HFFc6 (cell line): ENCODE measurements around the gene E2F8. TPM values are rescaled to one million over a fixed set of nuclear protein-coding genes. Genes with fewer than 3 reads are reported as not detected.

ENCODE experiments used
- DNase-seq: peaks from one replicate; pipeline ENCODE4 v3.0.0-alpha.2; 2018
- H3K27ac Mint-ChIP-seq: 2 replicates; pipeline ENCODE4 v1.8.0; 2020; ENCODE audit warnings: mild to moderate bottlenecking, mixed read lengths
- H3K27me3 Mint-ChIP-seq: 2 replicates; pipeline ENCODE4 v1.8.0; 2021; ENCODE audit warnings: mild to moderate bottlenecking, moderate library complexity, mixed read lengths; ENCODE audit not compliant: insufficient read depth
- H3K36me3 Mint-ChIP-seq: 2 replicates; pipeline ENCODE4 v1.8.0; 2021; ENCODE audit warnings: low read depth, mixed read lengths
- H3K4me1 Mint-ChIP-seq: 2 replicates; pipeline ENCODE4 v1.8.0; 2020; ENCODE audit warnings: low read depth, mixed read lengths
- H3K4me3 Mint-ChIP-seq: 2 replicates; pipeline ENCODE4 v1.8.0; 2020; ENCODE audit warnings: mild to moderate bottlenecking, moderate library complexity, mixed read lengths
- H3K9me3 Mint-ChIP-seq: 2 replicates; pipeline ENCODE4 v1.8.0; 2020; ENCODE audit warnings: mild to moderate bottlenecking, mixed read lengths
- total RNA-seq, 6 experiments: library from RNA; stranded (reverse); fragmentation: NEBNext Ultra II Directional; extraction: Animal tissue kit (Norgen Biotek cat#: 25700); gene quantifications; 2 replicates in 1 of 6; 3 replicates in 5 of 6; pipeline ENCODE4 v1.2.3, GENCODE V29; 2021
- TF ChIP-seq, protein P1 (sequence below): fragments of 200-600 bp; sonication (generic); IDR thresholded peaks from 2 replicates; pipeline ENCODE4 v1.5.0; 2021; ENCODE audit warnings: antibody characterized with exemption, mild to moderate bottlenecking

Gene E2F8
- total RNA-seq, 6 experiments from 2014 or later: 1.5 to 4.3 (median 3.4) TPM

DNA sequence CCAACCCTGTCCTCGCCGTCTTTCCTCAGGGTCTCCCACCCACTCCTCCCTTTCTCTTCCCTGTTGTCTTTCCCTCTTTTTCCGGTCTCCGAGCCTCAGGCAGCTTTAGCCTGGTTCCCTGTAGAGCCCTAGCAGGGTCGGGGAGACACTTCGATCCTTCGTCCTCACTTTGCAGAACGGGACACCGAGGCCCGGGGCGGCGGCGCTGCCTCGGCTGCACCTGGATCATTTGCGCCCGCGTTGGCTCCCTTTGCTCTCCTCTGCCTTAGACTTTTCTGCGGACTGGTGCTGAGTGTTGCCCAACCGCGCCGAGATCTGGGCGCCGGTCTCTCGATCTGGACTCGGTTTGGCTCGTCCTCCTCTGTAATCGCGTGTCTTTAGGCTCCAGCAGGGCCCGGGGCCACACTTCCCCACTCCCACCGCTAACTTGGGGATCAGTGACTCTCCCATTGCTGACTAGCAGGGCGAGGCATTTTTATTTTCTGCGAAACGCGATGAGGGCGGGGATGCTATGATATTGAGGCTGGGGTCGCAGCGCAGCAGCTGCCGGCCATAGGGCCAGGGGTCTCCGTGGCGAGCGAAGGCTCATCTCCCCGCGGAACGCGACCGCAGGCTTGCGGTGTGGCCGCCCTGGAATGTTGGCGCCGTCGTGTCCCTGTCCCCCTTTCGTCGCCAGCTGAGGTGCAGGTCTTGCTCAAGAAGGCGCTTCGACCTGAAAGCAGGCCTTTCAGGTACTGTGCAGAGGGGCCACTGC lies 1.6 kb upstream of the E2F8 start:
- TF ChIP-seq, protein P1, sequence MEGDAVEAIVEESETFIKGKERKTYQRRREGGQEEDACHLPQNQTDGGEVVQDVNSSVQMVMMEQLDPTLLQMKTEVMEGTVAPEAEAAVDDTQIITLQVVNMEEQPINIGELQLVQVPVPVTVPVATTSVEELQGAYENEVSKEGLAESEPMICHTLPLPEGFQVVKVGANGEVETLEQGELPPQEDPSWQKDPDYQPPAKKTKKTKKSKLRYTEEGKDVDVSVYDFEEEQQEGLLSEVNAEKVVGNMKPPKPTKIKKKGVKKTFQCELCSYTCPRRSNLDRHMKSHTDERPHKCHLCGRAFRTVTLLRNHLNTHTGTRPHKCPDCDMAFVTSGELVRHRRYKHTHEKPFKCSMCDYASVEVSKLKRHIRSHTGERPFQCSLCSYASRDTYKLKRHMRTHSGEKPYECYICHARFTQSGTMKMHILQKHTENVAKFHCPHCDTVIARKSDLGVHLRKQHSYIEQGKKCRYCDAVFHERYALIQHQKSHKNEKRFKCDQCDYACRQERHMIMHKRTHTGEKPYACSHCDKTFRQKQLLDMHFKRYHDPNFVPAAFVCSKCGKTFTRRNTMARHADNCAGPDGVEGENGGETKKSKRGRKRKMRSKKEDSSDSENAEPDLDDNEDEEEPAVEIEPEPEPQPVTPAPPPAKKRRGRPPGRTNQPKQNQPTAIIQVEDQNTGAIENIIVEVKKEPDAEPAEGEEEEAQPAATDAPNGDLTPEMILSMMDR: no peak
- H3K27me3 Mint-ChIP-seq: peaks cover 19% of the 10 kb centered on the region
- no peaks in the 10 kb centered on the region for H3K9me3 Mint-ChIP-seq
- H3K4me1 Mint-ChIP-seq: peaks cover 25% of the 10 kb centered on the region
- DNase-seq: no peak
- peak overlapping the region; percentile 86 for H3K4me3 Mint-ChIP-seq
- H3K36me3 Mint-ChIP-seq: no peaks in the 10 kb centered on the region
- H3K27ac Mint-ChIP-seq: peak overlapping the region; percentile 62; the same call in 1 of the 2 replicates

DNA sequence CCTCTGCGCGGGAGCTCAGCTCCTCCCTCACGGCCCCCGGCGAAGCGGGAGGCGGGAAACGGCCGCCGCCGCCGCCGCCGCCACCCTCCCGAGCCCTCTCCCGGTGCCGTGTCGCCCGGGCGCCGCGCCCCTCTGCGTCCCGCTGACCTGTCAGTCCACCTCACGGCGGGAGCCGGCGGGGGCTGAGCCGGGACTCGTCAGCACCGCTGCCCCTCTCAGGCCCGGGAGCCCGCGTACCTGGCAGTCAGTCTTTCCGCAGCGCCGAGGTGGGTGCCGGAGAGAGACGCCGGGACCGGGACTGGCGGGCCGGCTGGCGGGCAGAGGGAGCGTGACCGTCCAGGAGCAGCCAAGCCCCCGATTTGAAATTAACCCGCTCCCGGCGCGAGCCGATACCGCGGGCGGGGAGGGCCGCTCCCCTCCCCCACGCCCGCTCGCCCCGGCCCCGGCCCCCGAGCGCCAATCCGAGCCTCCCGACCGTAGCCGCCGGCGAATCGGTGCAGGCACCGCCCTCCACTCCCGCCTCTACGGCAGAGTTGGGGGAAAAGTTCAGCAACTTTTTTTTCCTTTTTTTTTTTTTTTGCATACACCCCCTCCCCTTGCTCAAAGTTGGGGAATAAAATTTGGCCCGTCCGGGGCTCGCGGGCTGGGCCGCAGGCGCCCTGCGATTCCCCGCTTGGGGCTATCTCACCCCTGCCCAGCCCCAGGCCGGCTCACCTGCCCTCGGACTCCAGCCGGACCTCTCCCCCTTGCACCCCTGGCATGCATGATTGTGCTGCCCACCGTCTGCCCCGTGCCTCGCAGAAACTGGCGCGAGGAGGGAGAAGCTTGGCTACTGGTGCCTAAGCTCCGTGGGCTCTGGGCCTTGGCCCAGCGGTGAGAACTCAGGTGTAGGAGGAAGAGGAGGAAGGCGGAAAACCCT lies 774 bp upstream of the E2F8 start:
- Mint-ChIP-seq H3K4me1 (peaks cover 25% of the 10 kb centered on the region), H3K27ac (peak overlapping the region; percentile 62; the same call in 1 of the 2 replicates), H3K4me3 (peak overlapping the region; percentile 86), H3K27me3 (peaks cover 14% of the 10 kb centered on the region), H3K36me3 (no peaks in the 10 kb centered on the region), H3K9me3 (no peaks in the 10 kb centered on the region)
- DNase-seq: no peak
- TF ChIP-seq, protein P1: no peak

DNA sequence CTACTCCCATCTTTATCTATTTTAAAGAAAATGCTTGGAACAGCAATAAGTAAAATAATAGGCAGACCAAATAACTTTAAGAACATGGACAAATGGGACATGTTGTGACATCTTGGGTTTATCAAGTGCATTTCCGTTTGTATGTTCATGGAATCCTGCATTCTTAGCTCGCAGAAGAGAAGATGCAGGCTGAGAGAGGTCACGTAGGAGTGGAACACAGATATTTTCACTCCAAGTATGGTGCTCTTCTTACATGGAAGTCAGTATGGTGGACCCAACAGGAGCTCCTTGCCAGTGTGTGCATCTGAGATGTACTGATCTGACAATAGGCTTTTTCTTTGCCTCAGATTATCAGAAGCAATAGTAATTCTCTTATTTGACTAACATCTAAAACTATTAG lies 1.7 kb downstream of the E2F8 start:
- Mint-ChIP-seq H3K4me1 (peaks cover 25% of the 10 kb centered on the region), H3K9me3 (no peaks in the 10 kb centered on the region), H3K27me3 (peaks cover 9% of the 10 kb centered on the region), H3K4me3 (peak overlapping the region; percentile 50), H3K36me3 (peaks cover 20% of the 10 kb centered on the region), H3K27ac (no peak overlapping the region)
- TF ChIP-seq, protein P1: no peak
- no peak for DNase-seq

DNA sequence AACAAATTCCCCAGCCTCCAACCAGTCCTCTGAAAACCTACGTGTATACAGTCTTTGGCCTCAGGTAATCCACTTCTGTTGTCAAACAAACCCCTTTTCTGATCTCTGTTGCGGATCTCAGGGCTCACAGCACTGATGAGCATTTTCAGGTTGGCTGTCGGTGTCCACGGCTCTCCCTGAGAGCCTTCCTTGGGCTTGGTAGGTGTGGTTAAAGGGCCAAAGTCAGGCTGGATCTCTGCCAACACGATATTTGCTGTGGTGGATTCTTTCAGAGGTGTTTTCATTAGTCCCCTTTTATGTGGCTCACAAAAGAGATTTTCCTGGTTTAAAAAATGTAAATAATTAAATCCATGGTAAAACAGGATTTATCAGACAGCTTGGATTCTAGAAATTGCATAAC lies 2.9 kb downstream of the E2F8 start:
- Mint-ChIP-seq H3K4me3 (no peak overlapping the region), H3K9me3 (no peaks in the 10 kb centered on the region), H3K36me3 (peaks cover 22% of the 10 kb centered on the region), H3K27me3 (peaks cover 9% of the 10 kb centered on the region), H3K4me1 (peaks cover 32% of the 10 kb centered on the region), H3K27ac (no peak overlapping the region)
- no peak for DNase-seq
- TF ChIP-seq, protein P1: no peak

DNA sequence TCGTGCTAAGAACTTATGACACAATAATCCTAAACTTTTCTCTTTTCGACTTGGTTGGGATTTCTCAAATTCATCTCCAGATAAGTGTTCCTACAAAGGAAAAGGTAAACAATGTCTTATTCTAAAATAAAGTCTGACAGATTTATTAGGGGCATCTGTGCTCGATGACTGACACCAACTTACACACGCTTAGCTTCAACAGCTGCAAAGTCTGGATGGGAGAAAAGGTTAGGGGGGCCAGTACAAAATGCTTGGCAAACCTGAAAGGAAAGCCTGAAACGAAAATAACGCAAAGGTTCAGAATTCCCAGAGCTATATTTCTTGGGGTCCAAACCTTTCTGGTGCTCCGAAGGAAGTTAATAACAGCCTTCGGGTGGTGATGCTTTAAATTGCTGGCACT lies 3.4 kb downstream of the E2F8 start:
- peaks cover 35% of the 10 kb centered on the region for H3K4me1 Mint-ChIP-seq
- no peak for DNase-seq
- TF ChIP-seq, protein P1: no peak
- peaks cover 5% of the 10 kb centered on the region for H3K27me3 Mint-ChIP-seq
- peaks cover 22% of the 10 kb centered on the region for H3K36me3 Mint-ChIP-seq
- H3K4me3 Mint-ChIP-seq: no peak overlapping the region
- no peaks in the 10 kb centered on the region for H3K9me3 Mint-ChIP-seq
- H3K27ac Mint-ChIP-seq: no peak overlapping the region
